NCI-H1105 treated with DMSO at 0.1 percent for 48 hours (cell line): ENCODE measurements around the gene ATG7.
A peak's percentile ranks its signal among the peaks of the same experiment; 100 is the strongest.
"Not testable (repeated sequence)": the region's sequence is repeated elsewhere in the genome, so short reads cannot be mapped to it uniquely, and the experiment has no call there.

Source experiments
- DNase-seq: peaks from one replicate; lab custom pipeline; 2025; lab: John Stamatoyannopoulos, UW

ATG7 gene

DNA sequence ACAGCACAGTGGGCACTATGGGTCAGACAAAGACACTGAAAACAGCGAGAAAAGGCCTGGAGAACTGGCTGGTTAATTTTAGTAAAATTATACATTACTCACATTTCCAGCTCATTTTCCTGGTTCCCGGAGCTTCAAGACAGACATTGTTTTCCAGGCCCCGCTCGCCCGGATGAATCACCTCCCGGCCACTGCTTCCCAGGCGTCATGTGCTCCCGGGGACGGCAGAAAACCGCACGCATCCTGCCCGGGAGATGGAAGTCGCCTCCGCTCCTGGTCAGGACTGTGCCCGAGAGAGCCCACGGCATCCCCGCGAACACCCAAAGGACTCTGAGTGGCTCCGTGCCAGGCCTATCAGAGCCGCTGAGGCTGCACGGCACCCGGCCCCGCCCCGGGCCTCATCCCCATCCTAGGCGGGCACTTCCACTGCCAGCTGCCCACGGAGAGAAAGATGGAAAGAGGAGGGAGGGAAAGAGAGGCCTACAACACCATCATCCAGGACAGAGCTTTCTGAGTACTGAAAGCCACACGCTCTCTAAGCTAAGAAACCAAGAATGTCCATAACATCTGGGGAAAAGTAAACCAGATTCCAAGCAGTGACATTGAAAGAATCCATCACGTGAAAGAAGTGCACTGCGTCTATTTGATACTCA, 296.4 kb downstream of the ATG7 start:
- DNase-seq: no peak

DNA sequence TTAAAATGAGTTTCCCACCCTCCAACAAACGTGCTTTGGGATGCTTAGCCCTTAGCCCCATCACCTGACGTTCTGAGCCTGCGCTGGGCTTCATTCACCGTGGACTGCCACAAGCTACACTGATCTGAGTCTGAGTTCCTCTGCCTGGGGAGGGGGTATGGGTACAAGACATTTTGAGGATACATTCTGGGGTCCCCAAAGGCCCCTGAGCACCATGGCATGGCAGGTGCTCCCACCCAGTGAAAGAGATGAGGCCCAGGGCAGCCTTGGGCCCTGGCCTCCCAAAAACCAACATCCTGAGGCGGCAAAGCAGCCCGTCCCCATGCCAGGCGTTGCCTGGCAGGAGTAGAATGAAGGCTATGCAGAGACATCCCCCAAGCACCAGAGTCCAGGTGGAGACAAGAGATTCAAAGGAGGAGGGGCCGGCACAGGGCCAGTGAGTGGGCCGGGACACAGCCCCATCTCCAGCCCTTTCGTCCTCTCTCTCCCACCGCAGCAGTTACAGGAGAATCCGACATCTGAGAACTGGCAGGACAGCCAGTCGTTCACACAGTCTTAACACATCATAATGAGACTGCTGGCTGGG, 297.1 kb downstream of the ATG7 start:
- no peak for DNase-seq

DNA sequence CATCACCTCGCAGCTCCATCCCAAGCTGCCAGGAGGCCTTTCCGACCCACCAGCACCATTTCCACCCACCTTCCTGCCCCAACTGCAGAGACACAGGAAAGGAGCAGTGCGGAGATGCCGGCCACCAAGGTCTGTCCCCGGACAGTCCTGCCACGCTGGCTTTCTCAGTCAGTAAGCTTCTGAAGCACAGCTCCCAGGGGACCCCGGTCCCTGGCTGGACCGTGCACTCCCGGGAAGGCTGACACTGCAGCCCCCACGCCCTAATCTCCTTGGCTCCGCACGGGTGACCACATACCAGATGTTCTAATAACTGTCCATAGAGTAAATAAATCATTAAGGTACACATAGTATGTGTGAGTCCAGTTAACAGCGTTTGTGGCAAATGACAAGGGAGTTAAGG, 298.1 kb downstream of the ATG7 start:
- DNase-seq: no peak

DNA sequence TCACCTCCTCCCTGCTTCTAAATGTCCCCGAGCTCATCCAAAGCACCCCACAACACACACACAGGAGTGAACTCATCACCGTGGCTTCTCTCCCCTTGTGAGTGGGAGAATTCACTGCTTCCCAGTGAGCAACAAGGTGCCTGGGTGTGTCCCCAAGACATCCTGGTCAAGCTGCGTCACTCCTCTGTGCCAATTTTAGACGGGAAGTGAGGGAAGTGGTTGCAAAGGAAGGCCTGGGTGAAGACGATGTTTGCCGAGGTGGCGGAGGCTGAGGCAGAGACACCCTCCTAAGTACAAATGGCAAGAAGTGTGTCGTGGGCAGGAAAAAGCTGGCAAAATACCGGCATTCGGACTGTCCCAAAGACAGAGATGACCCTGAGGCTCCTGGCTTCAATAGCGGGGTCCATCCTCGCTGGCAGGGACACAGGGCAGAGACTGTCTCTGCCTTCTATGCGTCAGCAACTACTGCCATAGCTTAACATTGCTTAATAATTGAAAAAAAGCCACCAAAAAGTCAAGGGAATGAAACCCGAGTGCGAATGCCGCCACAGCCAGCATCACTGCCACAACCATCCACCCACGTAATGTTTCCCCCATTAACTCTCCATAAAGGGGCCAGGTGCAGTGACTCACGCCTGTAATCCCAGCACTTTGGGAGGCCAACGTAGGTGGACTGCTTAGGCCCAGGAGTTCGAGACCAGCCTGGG, 298.7 kb downstream of the ATG7 start:
- no peak for DNase-seq

GRCh38 chr3:11572660-11573059, 300.5 kb downstream of the ATG7 start:
- not testable (repeated sequence) for DNase-seq

DNA sequence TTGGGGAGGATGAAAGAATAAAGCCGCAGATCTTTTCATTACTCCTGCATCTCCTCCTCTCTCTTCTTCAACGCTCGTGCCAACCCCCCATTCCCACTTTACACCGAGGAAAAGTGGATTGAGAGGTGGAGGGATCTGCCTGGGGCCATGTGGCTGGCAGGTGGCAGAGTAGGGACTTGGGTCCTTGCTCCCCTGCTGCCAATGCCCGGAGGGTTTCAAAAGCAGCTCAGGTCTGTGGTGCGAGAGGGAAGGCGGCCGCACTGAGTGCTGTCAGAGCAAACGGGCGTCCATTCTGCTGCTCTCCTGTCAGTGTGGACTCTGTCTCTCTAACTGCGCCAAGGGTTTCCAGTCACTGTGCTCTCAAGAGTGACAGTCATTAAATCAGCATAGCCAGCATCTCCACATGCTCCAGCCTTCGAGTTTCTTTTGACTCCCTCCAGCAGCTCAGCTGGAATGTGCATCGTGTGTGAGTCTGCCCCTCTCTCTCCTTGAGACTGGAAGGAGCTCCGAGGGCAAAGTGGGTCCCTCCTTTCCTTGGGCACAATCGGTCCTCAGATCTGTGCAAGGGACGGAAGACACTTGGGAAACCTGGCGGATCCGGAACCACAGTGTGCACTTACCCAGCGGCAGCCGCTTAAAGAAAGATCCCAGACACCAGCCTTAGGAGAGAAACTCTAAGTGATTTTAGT, 302.9 kb downstream of the ATG7 start:
- no peak for DNase-seq

DNA sequence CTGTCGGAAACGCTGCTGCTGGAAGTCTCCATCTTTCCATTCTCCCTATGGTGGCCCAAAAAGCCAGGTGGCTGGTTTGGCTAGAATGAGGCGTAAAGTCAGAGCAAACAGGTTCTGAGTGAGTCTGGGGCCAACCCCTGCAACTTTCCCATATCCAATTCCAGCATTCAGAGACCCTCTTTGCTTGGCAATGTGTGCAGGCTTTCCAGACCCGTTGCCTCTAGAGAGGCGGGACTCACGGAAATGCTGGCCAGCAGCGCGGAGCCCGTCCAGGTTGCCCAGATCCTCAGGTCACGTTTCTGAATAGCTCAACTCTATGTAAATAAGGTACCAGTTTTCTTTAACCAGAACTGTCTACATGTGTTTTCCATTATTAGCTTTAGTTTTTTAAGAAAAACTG, 303.5 kb downstream of the ATG7 start:
- no peak for DNase-seq

- DNase-seq: no peak
Observed at GRCh38 chr3:11576453-11576852, 304.3 kb downstream of the ATG7 start.

- no peak for DNase-seq
Observed at GRCh38 chr3:11578169-11578568, 306.0 kb downstream of the ATG7 start.

DNA sequence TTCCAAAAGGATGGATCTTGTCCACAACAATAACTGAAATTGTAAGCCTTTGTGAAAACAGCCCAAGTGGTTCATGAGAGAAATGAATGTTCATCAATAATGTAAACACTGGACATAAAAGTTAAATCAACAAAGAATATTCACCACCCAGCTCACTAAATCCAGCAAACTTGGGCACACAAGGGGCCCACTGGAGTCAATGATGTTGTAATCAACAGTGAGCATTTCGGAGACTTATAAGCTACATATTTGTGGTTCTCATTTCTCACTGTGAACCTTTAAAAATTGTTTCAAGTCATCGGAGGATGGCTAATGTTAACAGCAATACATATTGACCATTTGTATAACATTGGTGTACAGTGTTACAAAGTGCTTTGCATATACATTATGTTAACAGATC, 308.4 kb downstream of the ATG7 start:
- no peak for DNase-seq

DNA sequence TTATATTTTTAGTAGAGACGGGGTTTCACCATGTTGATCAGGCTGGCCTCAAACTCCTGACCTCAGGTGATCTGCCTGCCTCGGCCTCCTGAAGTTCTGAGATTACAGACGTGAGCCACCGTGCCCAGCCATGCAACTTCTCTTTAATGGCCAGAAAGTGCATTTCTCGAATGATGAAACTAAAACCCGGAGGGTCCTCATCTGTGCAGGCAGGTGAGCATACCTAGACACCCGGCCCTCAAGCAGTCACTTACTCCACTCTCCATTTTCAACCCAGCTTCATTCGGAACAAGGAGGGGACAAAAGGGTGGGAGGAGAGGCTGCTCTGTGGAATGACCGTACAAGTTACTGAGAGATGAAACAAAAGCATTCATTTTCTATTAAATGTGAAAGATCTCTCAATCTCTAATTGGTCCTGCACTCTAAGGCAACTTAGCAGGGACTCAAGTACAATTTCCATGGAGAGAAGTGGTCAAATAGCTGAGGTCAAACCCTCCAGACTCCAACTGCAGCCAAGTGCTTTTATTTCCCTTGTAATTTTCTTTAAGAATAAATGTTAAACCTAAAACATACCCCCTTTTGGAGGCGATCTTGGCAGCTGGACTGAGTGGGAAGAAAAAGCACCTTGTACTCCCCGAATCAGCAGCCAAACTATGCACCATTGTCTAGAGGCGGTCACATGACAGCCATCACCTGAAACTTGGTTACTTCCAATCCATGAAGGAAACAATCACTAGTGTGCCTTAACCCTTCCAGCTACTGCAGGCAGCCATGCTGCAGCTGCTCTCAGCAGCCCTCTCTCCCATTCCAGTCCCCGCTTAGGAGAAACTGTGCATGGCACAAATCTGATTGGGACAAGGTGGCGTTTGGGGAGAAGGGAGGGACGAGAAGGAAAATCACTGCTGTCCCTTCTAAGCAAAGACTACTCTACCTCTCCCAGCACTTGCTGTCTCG, 309.3 kb downstream of the ATG7 start:
- DNase-seq: peak; percentile 22

DNA sequence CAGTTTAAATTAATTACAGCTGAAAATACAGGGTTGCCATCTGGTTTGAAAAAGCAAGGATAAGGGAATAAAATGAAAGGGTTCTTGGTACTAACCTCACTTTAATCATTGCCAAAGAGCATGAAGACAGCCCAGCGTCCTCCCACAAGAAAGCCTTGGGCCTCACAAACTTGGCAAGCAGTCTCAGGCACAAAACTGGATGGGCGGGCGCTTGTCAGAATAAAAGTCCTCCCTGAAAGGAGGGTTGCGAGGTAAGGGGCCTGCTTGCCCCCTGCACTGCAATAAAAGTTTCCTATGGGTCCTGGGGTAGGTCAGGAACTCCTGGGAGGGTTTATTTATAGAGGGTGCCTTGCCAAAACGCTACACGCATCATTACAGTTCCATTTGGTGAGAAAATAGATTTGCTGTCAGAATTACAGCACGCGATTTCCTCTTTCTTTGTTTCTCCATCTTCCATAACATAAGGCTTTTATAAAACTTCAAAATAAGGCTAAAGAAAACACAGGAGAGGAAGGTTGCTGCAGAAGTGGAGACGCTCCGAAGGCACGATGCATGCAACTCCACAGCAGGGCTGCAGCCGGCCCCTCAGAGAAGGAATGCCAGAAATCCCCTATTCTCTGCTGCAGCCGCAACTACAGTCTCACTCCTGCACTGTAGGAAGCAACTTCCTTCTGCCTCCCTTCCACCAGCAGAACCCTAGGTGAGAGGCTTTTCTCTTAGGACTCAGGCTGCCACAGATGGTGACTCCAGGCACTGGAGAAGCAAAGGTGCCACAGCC, 310.2 kb downstream of the ATG7 start:
- DNase-seq: peak; percentile 24

GRCh38 chr3:11583235-11583634, 311.0 kb downstream of the ATG7 start:
- DNase-seq: no peak

DNA sequence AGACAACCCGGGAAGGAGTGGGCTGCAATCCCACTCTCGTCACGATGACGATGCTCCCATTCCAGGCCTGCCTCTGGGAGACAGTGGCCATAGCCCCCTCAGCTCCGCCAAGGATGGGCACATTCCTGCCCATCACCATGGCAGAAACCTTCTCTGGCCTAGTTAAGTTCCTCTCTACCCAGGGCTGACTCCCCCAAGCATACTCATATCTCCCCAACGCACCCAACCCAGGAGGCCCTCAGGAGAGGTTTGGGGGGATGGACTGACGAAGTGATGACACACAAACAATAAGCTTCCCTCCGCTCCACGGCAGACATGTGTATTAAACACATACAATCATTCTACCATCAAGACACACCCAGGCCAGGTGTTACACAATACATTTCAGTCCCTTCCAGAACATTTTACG, 311.4 kb downstream of the ATG7 start:
- DNase-seq: no peak

GRCh38 chr3:11584570-11584969, 312.4 kb downstream of the ATG7 start:
- DNase-seq: no peak

DNA sequence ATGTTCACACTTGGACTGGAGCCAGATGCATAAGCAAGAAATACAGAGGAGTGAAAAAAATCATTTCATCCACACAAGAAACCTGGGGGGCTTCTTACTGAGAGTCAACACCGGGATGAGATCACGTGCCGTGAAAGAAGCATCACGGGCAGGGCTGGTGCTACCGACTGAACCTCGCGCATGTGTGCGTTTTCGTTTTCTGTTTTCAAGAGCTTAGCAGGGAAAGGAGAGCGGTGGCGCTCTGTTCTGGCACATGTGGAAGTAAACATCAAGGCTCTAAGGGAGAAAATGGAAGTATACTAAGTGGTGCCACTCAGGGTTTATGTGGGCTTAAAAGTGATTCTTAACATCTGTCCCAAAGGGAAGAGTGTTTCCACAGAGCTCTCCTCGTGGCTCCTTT, 315.6 kb downstream of the ATG7 start:
- DNase-seq: no peak

DNA sequence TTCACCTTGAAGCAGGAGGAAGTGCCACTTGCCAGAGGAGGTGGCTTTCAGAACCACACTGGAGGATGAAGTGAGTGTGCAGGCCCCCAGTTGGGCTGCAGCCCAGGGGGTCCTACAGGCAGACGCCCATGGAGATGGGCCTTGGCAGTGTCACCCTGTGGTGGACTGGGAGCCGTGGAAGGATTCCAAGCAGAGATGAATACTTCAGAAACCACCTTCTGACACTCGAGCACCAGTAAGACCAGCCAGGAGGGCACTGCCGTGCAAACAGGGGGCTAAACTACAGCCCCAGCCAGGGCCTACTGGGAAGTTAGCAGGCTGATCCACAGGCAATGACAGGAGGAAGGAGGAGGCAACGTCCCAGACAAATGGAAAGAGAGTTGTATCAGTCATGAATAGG, 316.1 kb downstream of the ATG7 start:
- DNase-seq: no peak

- DNase-seq: no peak
Observed at GRCh38 chr3:11588755-11589154, 316.6 kb downstream of the ATG7 start.

DNA sequence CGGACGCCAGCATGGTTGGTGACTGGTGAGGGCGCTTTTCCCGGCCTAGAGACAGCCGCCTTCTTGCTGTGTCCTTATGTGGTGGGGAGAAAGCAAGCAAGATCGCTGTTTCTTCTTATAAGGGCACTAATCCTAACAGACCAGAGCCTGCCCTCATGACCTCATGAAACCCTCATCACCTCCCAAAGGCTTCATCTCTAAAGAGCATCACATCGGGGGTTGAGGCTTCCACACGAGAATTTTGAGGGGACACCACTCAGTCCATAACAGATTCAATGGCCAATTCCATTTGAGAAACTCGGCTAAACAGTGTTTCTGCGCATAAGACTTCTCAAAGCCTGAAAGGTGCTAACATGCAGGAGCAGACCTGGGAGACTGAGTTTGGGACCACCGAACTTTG, 317.5 kb downstream of the ATG7 start:
- no peak for DNase-seq

- DNase-seq: no peak
Observed at GRCh38 chr3:11591002-11591355, 318.8 kb downstream of the ATG7 start.
